Stimulated activated CD4-positive, alpha-beta T cell treated with anti-CD3 and anti-CD28 coated beads, Interleukin-2, amount 100 ng/mL, for 48 hours (primary cell): Measurements from ENCODE around the gene CRIP3.

Experiments used
- DNase-seq, 2 donors: peaks; one replicate each; pipeline ENCODE4 v3.0.0-alpha.2; 2020

Gene CRIP3

GRCh38 chr6:43286980-43287716 lies 21.5 kb downstream of the CRIP3 start:
- no peak for DNase-seq

GRCh38 chr6:43286456-43286979 lies 22.1 kb downstream of the CRIP3 start:
- DNase-seq, result no peak

- no peak for DNase-seq
Measured at GRCh38 chr6:43285832-43286231, 22.8 kb downstream of the CRIP3 start.

- no peak for DNase-seq
Measured at GRCh38 chr6:43284991-43285781, 23.4 kb downstream of the CRIP3 start.

- no peak for DNase-seq
Measured at GRCh38 chr6:43283905-43284304, 24.7 kb downstream of the CRIP3 start.

- DNase-seq, result no peak
Measured at GRCh38 chr6:43283514-43283901, 25.1 kb downstream of the CRIP3 start.

- no peak for DNase-seq
Measured at GRCh38 chr6:43282636-43283513, 25.8 kb downstream of the CRIP3 start.

GRCh38 chr6:43282060-43282459 lies 26.6 kb downstream of the CRIP3 start:
- DNase-seq, result no peak

- DNase-seq, result no peak
Measured at GRCh38 chr6:43280234-43280633, 28.4 kb downstream of the CRIP3 start.

GRCh38 chr6:43278524-43279078 lies 30.0 kb downstream of the CRIP3 start:
- no peak for DNase-seq

- no peak for DNase-seq
Measured at GRCh38 chr6:43277643-43278523, 30.7 kb downstream of the CRIP3 start.

- DNase-seq, result no peak
Measured at GRCh38 chr6:43277306-43277642, 31.4 kb downstream of the CRIP3 start.

GRCh38 chr6:43276577-43277305 lies 31.9 kb downstream of the CRIP3 start:
- no peak for DNase-seq

- no peak for DNase-seq
Measured at GRCh38 chr6:43275801-43276576, 32.6 kb downstream of the CRIP3 start.

GRCh38 chr6:43274916-43275597 lies 33.6 kb downstream of the CRIP3 start:
- no peak for DNase-seq

GRCh38 chr6:43274127-43274915 lies 34.3 kb downstream of the CRIP3 start:
- DNase-seq, result no peak

GRCh38 chr6:43273707-43274106 lies 34.9 kb downstream of the CRIP3 start:
- no peak for DNase-seq

- DNase-seq, result no peak
Measured at GRCh38 chr6:43271944-43272343, 36.7 kb downstream of the CRIP3 start.
